LoVo (cell line): ENCODE data around the gene OR2D2.
"Not testable (repeated sequence)": the region's sequence is repeated elsewhere in the genome, so short reads cannot be mapped to it uniquely, and the experiment has no call there.

Experiments
- DNase-seq: peaks from one replicate; pipeline ENCODE4 v3.0.0-alpha.2; 2016; ENCODE audit warnings: low spot score

The OR2D2 gene, protein sequence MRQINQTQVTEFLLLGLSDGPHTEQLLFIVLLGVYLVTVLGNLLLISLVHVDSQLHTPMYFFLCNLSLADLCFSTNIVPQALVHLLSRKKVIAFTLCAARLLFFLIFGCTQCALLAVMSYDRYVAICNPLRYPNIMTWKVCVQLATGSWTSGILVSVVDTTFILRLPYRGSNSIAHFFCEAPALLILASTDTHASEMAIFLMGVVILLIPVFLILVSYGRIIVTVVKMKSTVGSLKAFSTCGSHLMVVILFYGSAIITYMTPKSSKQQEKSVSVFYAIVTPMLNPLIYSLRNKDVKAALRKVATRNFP

GRCh38 chr11:6892400-6892799 is at the start of gene OR2D2:
Gene OR2D2, minus strand, starts transcription at chr11:6892500. Its CDS starts 0 bp downstream, at chr11:6892500.
- DNase-seq, result no peak

DNA sequence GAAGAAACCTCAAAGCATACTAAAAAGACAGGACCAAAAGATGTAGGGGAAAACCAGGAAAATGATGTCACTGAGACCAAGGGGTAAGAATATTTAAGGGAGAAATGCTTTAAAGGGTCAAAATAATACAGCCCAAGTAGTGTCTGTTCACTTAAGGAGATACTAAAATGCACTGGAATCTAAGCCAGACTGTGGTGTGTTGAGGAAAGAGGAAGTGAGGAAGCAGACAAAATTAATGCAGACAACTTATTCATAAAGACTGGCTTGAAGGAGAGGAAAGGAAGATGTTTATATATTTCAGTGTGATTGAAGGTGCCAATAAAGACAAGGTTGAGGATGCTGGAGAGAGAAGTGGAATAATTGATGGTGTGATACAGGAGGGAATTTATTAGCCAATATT is 49.7 kb upstream of the OR2D2 start:
- DNase-seq, result no peak

DNA sequence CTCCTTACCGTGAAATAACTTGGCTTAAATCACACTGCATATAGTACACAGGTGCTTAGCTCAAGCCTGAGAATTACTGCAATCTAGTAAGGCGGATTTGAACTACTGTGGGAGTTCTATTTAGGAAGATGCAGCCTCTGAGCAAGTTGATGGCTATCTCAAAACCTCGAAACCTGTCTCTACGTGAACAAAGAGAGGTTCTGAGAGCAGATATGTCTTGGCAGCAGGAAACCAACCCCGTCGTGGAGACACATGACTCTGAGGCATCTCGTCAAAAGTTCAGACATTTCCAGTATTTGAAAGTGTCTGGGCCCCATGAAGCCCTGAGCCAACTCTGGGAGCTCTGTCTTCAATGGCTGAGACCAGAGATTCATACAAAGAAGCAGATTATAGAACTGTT is 39.8 kb upstream of the OR2D2 start:
- no peak for DNase-seq

GRCh38 chr11:6931146-6931713 is 38.9 kb upstream of the OR2D2 start:
- no peak for DNase-seq

GRCh38 chr11:6928916-6929315 is 36.6 kb upstream of the OR2D2 start:
- no peak for DNase-seq

- peak; percentile 1 for DNase-seq
These were observed 34.8 kb upstream of the OR2D2 start for GRCh38 chr11:6927030-6927617.

DNA sequence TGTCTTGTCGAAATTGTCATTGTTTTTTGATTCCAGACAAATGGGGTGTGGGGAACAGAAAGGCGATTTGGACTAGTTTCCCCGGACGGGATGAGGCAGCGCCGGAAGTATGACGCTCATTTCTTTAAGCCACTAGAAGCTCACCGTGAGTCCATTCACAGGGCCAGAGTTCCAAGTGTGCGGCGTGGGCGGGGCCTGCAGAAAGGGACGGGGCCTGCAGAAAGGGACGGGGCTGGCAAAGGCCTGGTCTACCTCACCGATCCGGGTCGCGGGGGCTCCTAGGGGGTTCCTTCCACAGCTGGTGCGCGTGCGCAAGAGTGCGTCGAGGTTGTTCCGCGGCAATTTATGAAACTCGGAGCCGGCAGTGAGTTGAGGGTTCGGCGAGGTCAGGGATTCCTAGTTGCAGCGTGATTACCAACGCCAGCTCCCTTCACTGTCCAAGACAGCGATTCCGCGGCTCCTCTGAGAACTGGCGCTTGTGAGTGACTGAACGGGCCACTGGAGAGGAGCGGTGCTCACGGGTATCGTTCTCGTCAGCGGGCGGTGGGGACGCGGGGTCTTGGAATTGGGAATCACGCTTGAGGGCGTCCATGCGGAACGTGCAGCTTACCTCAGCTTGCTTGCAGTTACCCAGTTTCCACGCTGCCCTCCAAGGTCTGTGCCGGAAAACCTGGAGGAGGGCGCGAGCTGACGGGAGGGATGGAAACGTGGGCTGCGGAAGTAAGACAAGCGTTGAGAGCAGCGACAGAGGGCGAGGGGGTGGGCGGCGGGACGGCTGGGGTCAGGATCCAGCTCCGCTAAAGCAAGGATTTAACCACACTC is 34.1 kb upstream of the OR2D2 start, which contains the start of gene ZNF215:
Gene ZNF215, plus strand, starts transcription at position 219 of the 822 bp plus-strand sequence. CDS start 5,847 bp downstream, outside the sequence.
- peak; percentile 87 for DNase-seq

- DNase-seq, result peak; percentile 9
These were observed 33.4 kb upstream of the OR2D2 start for GRCh38 chr11:6925636-6926207.

GRCh38 chr11:6925007-6925577 is 32.8 kb upstream of the OR2D2 start:
- DNase-seq, result no peak

- DNase-seq, result no peak
These were observed 28.4 kb upstream of the OR2D2 start, which contains the start of gene OR2D3 for GRCh38 chr11:6920702-6921101. Gene OR2D3, plus strand, starts transcription at chr11:6921002. Its CDS starts 0 bp downstream, at chr11:6921002.

DNA sequence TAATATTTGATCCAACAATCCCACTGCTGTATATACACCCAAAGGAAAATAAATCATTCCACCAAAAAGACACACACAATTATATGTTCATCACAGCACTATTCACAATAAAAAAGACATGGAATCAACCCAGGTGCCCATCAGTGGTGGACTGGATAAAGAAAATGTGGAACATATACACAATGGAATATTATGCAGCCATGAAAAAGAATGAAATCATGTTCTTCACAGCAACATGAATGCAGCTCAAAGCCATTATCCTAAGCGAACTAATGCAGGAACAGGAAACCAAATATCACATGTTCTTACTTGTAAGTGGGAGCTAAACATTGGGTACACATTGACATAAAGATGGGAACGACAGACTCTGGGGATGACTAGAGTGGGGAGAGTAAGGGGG is 27.4 kb upstream of the OR2D2 start:
- DNase-seq, result no peak

GRCh38 chr11:6911948-6912347 is 19.6 kb upstream of the OR2D2 start:
- no peak for DNase-seq

DNA sequence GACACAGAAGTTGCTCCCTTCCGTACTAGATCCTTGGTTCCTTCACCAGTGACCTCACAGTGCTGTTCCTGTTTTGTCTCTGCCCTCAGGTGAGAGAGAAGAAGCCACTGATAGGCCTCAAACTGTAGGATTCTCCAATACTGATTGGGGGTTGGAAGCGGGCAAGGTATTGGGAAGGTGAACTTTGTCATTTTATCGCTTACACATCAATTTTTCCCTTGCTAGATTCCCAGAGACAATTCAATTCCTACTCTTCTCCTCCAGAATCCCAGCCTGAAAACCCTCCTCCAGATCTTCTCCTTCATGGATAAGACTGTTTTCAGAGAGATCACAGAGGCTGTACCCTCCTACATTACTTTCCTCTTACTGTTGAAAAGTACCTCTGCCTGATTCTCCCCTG is 19.1 kb upstream of the OR2D2 start:
- no peak for DNase-seq

DNA sequence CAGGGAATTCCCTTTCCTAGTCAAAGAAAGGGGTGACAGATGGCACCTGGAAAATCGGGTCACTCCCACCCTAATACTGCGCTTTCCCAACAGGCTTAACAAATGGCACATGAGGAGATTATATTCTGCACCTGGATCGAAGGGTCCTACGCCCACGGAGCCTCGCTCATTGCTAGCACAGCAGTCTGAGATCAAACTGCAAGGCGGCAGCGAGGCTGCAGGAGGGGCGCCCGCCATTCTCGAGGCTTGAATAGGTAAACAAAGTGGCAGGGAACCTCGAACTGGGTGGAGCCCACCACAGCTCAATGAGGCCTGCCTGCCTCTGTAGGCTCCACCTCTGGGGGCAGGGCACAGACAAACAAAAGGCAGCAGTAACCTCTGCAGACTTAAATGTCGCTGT is 12.5 kb upstream of the OR2D2 start:
- not testable (repeated sequence) for DNase-seq

- no peak for DNase-seq
These were observed 8.2 kb upstream of the OR2D2 start for GRCh38 chr11:6900327-6900999.

DNA sequence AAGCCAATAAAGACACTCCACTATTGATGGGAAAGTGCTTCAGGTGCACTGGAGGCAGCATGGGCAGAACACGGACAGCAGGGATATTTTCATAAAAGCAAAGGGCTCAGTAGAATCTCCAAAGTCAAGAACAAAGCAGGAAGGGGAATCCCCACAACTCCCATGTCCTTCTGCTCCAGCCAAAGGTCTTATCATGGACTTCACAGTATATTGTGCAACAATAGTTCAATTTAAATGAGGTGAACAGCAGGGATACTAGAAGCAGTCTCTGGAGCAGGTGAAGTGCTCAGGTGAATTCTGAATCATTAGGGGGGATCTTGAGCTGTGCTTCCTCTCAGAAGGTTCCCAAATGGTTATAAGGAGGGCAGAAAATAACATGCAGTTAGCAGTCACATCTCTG is 6.6 kb upstream of the OR2D2 start:
- no peak for DNase-seq

- no peak for DNase-seq
These were observed 2.7 kb upstream of the OR2D2 start for GRCh38 chr11:6895010-6895409.

- no peak for DNase-seq
These were observed 1.8 kb upstream of the OR2D2 start for GRCh38 chr11:6894097-6894496.

- DNase-seq, result no peak
These were observed 2.5 kb downstream of the OR2D2 start for GRCh38 chr11:6889835-6890234.

DNA sequence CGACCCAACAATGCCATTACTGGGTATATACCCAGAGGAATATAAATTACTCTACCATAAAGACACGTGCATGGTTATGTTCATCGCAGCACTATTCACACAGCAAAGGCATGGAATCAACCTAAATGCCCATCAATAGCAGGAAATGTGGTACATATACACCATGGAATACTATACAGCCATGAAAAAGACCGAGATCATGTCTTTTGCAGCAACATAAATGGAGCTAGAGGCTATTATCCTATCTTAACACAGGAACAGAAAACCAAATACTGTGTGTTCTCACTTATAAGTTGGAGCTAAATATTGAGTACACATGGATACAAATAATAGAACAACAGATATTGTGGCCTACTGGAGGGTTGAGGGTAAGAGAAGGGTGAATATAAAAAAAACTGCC is 3.5 kb downstream of the OR2D2 start:
- DNase-seq, result no peak

- DNase-seq, result not testable (repeated sequence)
These were observed 4.6 kb downstream of the OR2D2 start for GRCh38 chr11:6887711-6888110.
